Measurements from ENCODE around the gene CLIC4. TPM values are rescaled to one million over a fixed set of nuclear protein-coding genes. Genes with fewer than 3 reads are reported as not detected.
"Not testable (repeated sequence)": the region's sequence is repeated elsewhere in the genome, so short reads cannot be mapped to it uniquely, and the experiment has no call there.

Gene CLIC4
- total RNA-seq, 1 donor from 2014 or later = 99.2 TPM

- H3K9ac ChIP-seq (ENCODE audit: low read depth in 1 of 3, low read length in 3 of 3) = peak overlapping the region; percentile 80 to 88 (median 84)
- no peaks in the 10 kb centered on the region for H3K27me3 ChIP-seq (ENCODE audit: control insufficient read depth in 3 of 3, insufficient read depth in 3 of 3, low read length in 3 of 3)
- H3K4me3 ChIP-seq (ENCODE audit: low read length in 3 of 3) = peak overlapping the region; percentile 76 to 95 (median 82)
- peaks cover 3 to 10% (median 6%) of the 10 kb centered on the region in 3 donors for H3K4me1 ChIP-seq (ENCODE audit: control insufficient read depth in 3 of 3, insufficient read depth in 3 of 3, low read length in 3 of 3)
- H3K9me3 ChIP-seq (ENCODE audit: control insufficient read depth in 3 of 3, low read length in 3 of 3) = no peaks in the 10 kb centered on the region
- peaks cover 0 to 2% (median 0%) of the 10 kb centered on the region in 3 donors for H3K36me3 ChIP-seq (ENCODE audit: control insufficient read depth in 3 of 3, insufficient read depth in 3 of 3, low read length in 3 of 3)
- peak overlapping the region; percentile 80 for H3K27ac ChIP-seq (ENCODE audit: low read depth, low read length)
Observed at GRCh38 chr1:24745711-24746413, 615 bp downstream of the CLIC4 start.

- no peaks in the 10 kb centered on the region for H3K27me3 ChIP-seq (ENCODE audit: control insufficient read depth in 3 of 3, insufficient read depth in 3 of 3, low read length in 3 of 3)
- H3K9me3 ChIP-seq (ENCODE audit: control insufficient read depth in 3 of 3, low read length in 3 of 3) = no peaks in the 10 kb centered on the region
- H3K27ac ChIP-seq (ENCODE audit: low read depth, low read length) = no peak overlapping the region
- H3K4me1 ChIP-seq (ENCODE audit: control insufficient read depth in 3 of 3, insufficient read depth in 3 of 3, low read length in 3 of 3) = peaks cover 3 to 13% (median 10%) of the 10 kb centered on the region in 3 donors
- peaks cover 0 to 2% (median 0%) of the 10 kb centered on the region in 3 donors for H3K36me3 ChIP-seq (ENCODE audit: control insufficient read depth in 3 of 3, insufficient read depth in 3 of 3, low read length in 3 of 3)
- no peak overlapping the region for H3K9ac ChIP-seq (ENCODE audit: low read depth in 1 of 3, low read length in 3 of 3)
- H3K4me3 ChIP-seq (ENCODE audit: low read length in 3 of 3) = peak overlapping the region in 1 of 3 donors; percentile 54
Observed at GRCh38 chr1:24748191-24749121, 3.2 kb downstream of the CLIC4 start.

DNA sequence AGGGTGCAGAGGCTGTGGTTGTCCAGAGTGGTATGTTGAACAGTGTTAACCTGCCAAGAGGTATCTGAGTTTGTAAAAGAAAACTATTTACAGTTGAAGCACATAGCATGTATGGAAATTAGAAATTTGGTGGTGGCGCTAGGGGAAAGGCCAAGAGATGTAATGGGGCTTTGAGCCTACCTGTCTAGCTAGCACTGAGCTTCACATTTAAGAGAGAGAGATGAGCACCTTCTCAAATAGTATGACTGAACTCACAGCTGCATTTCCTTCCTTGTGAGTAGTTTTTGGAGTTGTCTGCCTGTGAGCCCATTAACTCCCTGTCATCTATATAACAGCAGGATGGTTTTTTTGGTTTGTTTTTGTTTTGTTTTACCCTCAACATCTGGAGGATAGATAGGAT, 4.0 kb downstream of the CLIC4 start:
- Histone ChIP-seq H3K4me1 (ENCODE audit: control insufficient read depth in 3 of 3, insufficient read depth in 3 of 3, low read length in 3 of 3) (peaks cover 0 to 8% (median 5%) of the 10 kb centered on the region in 3 donors), H3K27ac (ENCODE audit: low read depth, low read length) (no peak overlapping the region), H3K9me3 (ENCODE audit: control insufficient read depth in 3 of 3, low read length in 3 of 3) (no peaks in the 10 kb centered on the region), H3K9ac (ENCODE audit: low read depth in 1 of 3, low read length in 3 of 3) (no peak overlapping the region), H3K36me3 (ENCODE audit: control insufficient read depth in 3 of 3, insufficient read depth in 3 of 3, low read length in 3 of 3) (peaks cover 0 to 2% (median 0%) of the 10 kb centered on the region in 3 donors), H3K27me3 (ENCODE audit: control insufficient read depth in 3 of 3, insufficient read depth in 3 of 3, low read length in 3 of 3) (no peaks in the 10 kb centered on the region), H3K4me3 (ENCODE audit: low read length in 3 of 3) (no peak overlapping the region)

DNA sequence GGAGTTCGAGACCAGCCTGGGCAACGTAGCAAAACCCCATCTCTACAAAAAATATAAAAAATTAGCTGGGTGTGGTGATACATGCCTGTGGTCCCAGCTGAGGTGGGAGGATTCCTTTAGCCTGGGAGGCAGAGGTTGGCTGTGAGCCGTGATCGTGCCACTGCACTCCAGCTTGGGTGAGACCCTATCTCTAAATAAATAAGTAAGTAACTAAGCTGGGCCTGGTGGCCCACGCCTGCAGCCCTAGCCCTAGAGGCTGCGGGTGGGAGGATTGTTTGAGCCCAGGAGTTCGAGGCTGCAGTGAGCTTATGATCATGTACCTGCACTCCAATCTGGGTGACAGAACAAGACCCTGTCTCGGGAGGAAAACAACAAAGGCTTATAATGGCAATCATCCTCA, 4.6 kb downstream of the CLIC4 start:
- Histone ChIP-seq H3K36me3 (ENCODE audit: control insufficient read depth in 3 of 3, insufficient read depth in 3 of 3, low read length in 3 of 3) (peaks cover 0 to 2% (median 0%) of the 10 kb centered on the region in 3 donors), H3K4me1 (ENCODE audit: control insufficient read depth in 3 of 3, insufficient read depth in 3 of 3, low read length in 3 of 3) (peaks cover 0 to 8% (median 2%) of the 10 kb centered on the region in 3 donors), H3K9ac (ENCODE audit: low read depth in 1 of 3, low read length in 3 of 3) (no peak overlapping the region), H3K9me3 (ENCODE audit: control insufficient read depth in 3 of 3, low read length in 3 of 3) (no peaks in the 10 kb centered on the region), H3K27ac (ENCODE audit: low read depth, low read length) (no peak overlapping the region), H3K4me3 (ENCODE audit: low read length in 3 of 3) (no peak overlapping the region), H3K27me3 (ENCODE audit: control insufficient read depth in 3 of 3, insufficient read depth in 3 of 3, low read length in 3 of 3) (no peaks in the 10 kb centered on the region)

GRCh38 chr1:24751833-24752232, 6.6 kb downstream of the CLIC4 start:
- Histone ChIP-seq H3K4me3 (ENCODE audit: low read length in 3 of 3) (no peak overlapping the region), H3K4me1 (ENCODE audit: control insufficient read depth in 3 of 3, insufficient read depth in 3 of 3, low read length in 3 of 3) (peaks cover 0 to 8% (median 0%) of the 10 kb centered on the region in 3 donors), H3K27ac (ENCODE audit: low read depth, low read length) (no peak overlapping the region), H3K36me3 (ENCODE audit: control insufficient read depth in 3 of 3, insufficient read depth in 3 of 3, low read length in 3 of 3) (peaks cover 0 to 2% (median 0%) of the 10 kb centered on the region in 3 donors), H3K27me3 (ENCODE audit: control insufficient read depth in 3 of 3, insufficient read depth in 3 of 3, low read length in 3 of 3) (no peaks in the 10 kb centered on the region), H3K9ac (ENCODE audit: low read depth in 1 of 3, low read length in 3 of 3) (peak overlapping the region in 1 of 3 donors; percentile 7), H3K9me3 (ENCODE audit: control insufficient read depth in 3 of 3, low read length in 3 of 3) (no peaks in the 10 kb centered on the region)

- H3K9ac ChIP-seq (ENCODE audit: low read depth in 1 of 3, low read length in 3 of 3) = no peak overlapping the region
- peaks cover 0 to 2% (median 0%) of the 10 kb centered on the region in 3 donors for H3K36me3 ChIP-seq (ENCODE audit: control insufficient read depth in 3 of 3, insufficient read depth in 3 of 3, low read length in 3 of 3)
- H3K9me3 ChIP-seq (ENCODE audit: control insufficient read depth in 3 of 3, low read length in 3 of 3) = no peaks in the 10 kb centered on the region
- H3K4me1 ChIP-seq (ENCODE audit: control insufficient read depth in 3 of 3, insufficient read depth in 3 of 3, low read length in 3 of 3) = peaks cover 0 to 8% (median 0%) of the 10 kb centered on the region in 3 donors
- H3K27me3 ChIP-seq (ENCODE audit: control insufficient read depth in 3 of 3, insufficient read depth in 3 of 3, low read length in 3 of 3) = no peaks in the 10 kb centered on the region
- H3K27ac ChIP-seq (ENCODE audit: low read depth, low read length) = no peak overlapping the region
- H3K4me3 ChIP-seq (ENCODE audit: low read length in 3 of 3) = no peak overlapping the region
Observed at GRCh38 chr1:24752305-24752704, 7.1 kb downstream of the CLIC4 start.

DNA sequence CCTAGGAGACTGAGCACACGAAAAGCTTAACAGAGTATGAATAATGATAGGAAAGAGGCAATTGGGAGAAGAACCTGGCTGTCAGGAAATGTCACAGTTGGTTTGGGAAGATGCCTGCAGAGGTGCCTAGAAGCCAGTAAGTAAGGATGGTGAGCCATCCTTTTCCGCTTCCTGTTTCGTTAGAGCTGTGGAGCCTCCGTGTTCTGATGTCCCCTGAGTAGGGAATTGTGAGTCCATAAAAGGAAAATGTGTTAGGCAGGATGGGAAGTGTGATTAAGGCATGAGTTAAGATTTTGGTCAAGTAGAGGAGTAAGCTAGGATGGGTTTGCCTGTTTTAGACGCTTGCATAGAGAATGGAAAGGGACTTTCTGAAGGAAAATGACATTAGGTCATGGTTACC, 9.0 kb downstream of the CLIC4 start:
- peaks cover 0 to 8% (median 0%) of the 10 kb centered on the region in 3 donors for H3K4me1 ChIP-seq (ENCODE audit: control insufficient read depth in 3 of 3, insufficient read depth in 3 of 3, low read length in 3 of 3)
- H3K27me3 ChIP-seq (ENCODE audit: control insufficient read depth in 3 of 3, insufficient read depth in 3 of 3, low read length in 3 of 3) = no peaks in the 10 kb centered on the region
- peaks cover 0 to 2% (median 0%) of the 10 kb centered on the region in 3 donors for H3K36me3 ChIP-seq (ENCODE audit: control insufficient read depth in 3 of 3, insufficient read depth in 3 of 3, low read length in 3 of 3)
- no peak overlapping the region for H3K9ac ChIP-seq (ENCODE audit: low read depth in 1 of 3, low read length in 3 of 3)
- H3K9me3 ChIP-seq (ENCODE audit: control insufficient read depth in 3 of 3, low read length in 3 of 3) = no peaks in the 10 kb centered on the region
- peak overlapping the region in 1 of 3 donors; percentile 9 for H3K4me3 ChIP-seq (ENCODE audit: low read length in 3 of 3)
- H3K27ac ChIP-seq (ENCODE audit: low read depth, low read length) = no peak overlapping the region

DNA sequence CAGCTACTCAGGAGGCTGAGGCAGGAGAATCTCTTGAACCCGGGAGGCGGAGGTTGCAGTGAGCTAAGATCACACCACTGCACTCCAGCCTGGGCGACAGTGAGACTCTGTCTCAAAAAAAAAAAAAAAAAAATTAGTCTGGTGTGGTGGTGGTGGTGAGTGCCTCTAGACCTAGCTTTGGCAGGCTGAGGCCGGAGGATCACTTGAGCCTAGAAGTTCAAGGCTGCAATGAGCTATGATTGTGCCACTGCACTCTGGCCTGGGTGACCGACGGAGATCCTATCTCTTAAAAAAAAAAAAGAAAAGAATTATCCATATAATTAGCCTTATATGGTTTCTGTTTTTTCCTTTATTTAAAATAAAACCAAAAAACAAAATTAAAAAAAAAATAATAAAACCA, 10.1 kb downstream of the CLIC4 start:
- not testable (repeated sequence) for H3K4me1 ChIP-seq (ENCODE audit: control insufficient read depth in 3 of 3, insufficient read depth in 3 of 3, low read length in 3 of 3)

DNA sequence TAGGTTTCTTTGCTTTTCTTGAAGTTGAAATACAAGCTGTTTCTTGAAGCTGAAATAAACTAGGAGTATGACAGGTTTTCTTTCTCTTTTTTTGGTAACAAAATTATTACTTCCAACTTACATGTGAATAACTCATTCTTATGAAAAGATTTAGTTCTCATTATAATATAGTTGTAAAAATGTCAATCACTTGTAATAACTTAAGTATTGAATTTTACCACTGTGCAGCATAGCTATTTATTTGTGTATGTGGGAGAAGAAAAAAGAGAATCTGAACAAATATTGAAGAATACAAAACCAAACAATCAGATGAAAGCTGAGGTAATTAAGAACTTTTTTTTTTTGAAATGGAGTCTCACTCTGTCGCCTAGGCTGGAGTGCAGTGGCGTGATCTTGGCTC, 11.1 kb downstream of the CLIC4 start:
- Histone ChIP-seq H3K9me3 (ENCODE audit: control insufficient read depth in 3 of 3, low read length in 3 of 3) (no peaks in the 10 kb centered on the region), H3K27ac (ENCODE audit: low read depth, low read length) (no peak overlapping the region), H3K9ac (ENCODE audit: low read depth in 1 of 3, low read length in 3 of 3) (no peak overlapping the region), H3K4me3 (ENCODE audit: low read length in 3 of 3) (no peak overlapping the region), H3K27me3 (ENCODE audit: control insufficient read depth in 3 of 3, insufficient read depth in 3 of 3, low read length in 3 of 3) (no peaks in the 10 kb centered on the region), H3K36me3 (ENCODE audit: control insufficient read depth in 3 of 3, insufficient read depth in 3 of 3, low read length in 3 of 3) (no peaks in the 10 kb centered on the region), H3K4me1 (ENCODE audit: control insufficient read depth in 3 of 3, insufficient read depth in 3 of 3, low read length in 3 of 3) (peaks cover 0 to 8% (median 0%) of the 10 kb centered on the region in 3 donors)

More for the DNA sequence above, 10.1 kb downstream of the CLIC4 start:
- not testable (repeated sequence) for H3K27ac ChIP-seq (ENCODE audit: low read depth, low read length); H3K9me3 ChIP-seq (ENCODE audit: control insufficient read depth in 3 of 3, low read length in 3 of 3); H3K9ac ChIP-seq (ENCODE audit: low read depth in 1 of 3, low read length in 3 of 3); H3K27me3 ChIP-seq (ENCODE audit: control insufficient read depth in 3 of 3, insufficient read depth in 3 of 3, low read length in 3 of 3); H3K36me3 ChIP-seq (ENCODE audit: control insufficient read depth in 3 of 3, insufficient read depth in 3 of 3, low read length in 3 of 3); H3K4me3 ChIP-seq (ENCODE audit: low read length in 3 of 3)

GRCh38 chr1:24759492-24759891, 14.2 kb downstream of the CLIC4 start:
- H3K9ac ChIP-seq (ENCODE audit: low read depth in 1 of 3, low read length in 3 of 3) = no peak overlapping the region
- no peak overlapping the region for H3K4me3 ChIP-seq (ENCODE audit: low read length in 3 of 3)
- no peak overlapping the region for H3K27ac ChIP-seq (ENCODE audit: low read depth, low read length)
- H3K9me3 ChIP-seq (ENCODE audit: control insufficient read depth in 3 of 3, low read length in 3 of 3) = no peaks in the 10 kb centered on the region
- no peaks in the 10 kb centered on the region for H3K4me1 ChIP-seq (ENCODE audit: control insufficient read depth in 3 of 3, insufficient read depth in 3 of 3, low read length in 3 of 3)
- H3K27me3 ChIP-seq (ENCODE audit: control insufficient read depth in 3 of 3, insufficient read depth in 3 of 3, low read length in 3 of 3) = no peaks in the 10 kb centered on the region
- H3K36me3 ChIP-seq (ENCODE audit: control insufficient read depth in 3 of 3, insufficient read depth in 3 of 3, low read length in 3 of 3) = no peaks in the 10 kb centered on the region
